Upper lobe of left lung (tissue), 6 donors: ENCODE results near the gene LHFPL2. TPM values are rescaled to one million over a fixed set of nuclear protein-coding genes. Genes with fewer than 3 reads are reported as not detected.

ENCODE experiments used
- ATAC-seq, 2 donors: fragments of 200-7000 bp; cut with Tn5 transposase; one replicate each; pipeline ENCODE4 v1.9.1; 2022; ENCODE audit warnings: mild to moderate bottlenecking in 2 of 2, moderate library complexity in 2 of 2; ENCODE audit not compliant: low FRiP score in 2 of 2
- DNase-seq, 2 donors: peaks; one replicate each; pipeline ENCODE4 v3.0.0-alpha.2; 2019 to 2020
- H3K27ac ChIP-seq, 4 donors: fragments of 200-600 bp; sonication (generic); one replicate each; pipeline ENCODE4 v1.5.1; 2016 to 2019
- H3K27me3 ChIP-seq, 4 donors: fragments of 200-600 bp; sonication (generic); one replicate each; pipeline ENCODE4 v1.5.1; 2017 to 2019
- H3K36me3 ChIP-seq, 4 donors: fragments of 200-600 bp; sonication (generic); one replicate each; pipeline ENCODE4 v1.5.1; 2016 to 2019
- H3K4me1 ChIP-seq, 4 donors: fragments of 200-600 bp; sonication (generic); one replicate each; pipeline ENCODE4 v1.5.1; 2018 to 2019
- H3K4me3 ChIP-seq, 4 donors: fragments of 200-600 bp; sonication (generic); one replicate each; pipeline ENCODE4 v1.5.1; 2017 to 2019; ENCODE audit warnings: mild to moderate bottlenecking in 2 of 4, moderate library complexity in 1 of 4
- H3K9me3 ChIP-seq, 4 donors: fragments of 200-600 bp; sonication (generic); one replicate each; pipeline ENCODE4 v1.5.1; 2018 to 2019
- CTCF ChIP-seq, 6 experiments: fragments of 450-650 bp in 4 of 6; fragments of 200-600 bp in 2 of 6; sonication (generic) in 2 of 6; IDR thresholded peaks; one replicate each; pipeline ENCODE4 v1.5.1; 2016 to 2019; ENCODE audit warnings: antibody characterized with exemption in 6 of 6
- EP300 ChIP-seq, 4 donors: sonication (generic); formaldehyde crosslinking; IDR thresholded peaks; one replicate each; pipeline ENCODE4 v1.5.1; 2017; ENCODE audit warnings: antibody characterized with exemption in 4 of 4, control low read depth in 2 of 4
- POLR2A ChIP-seq, 4 donors: fragments of 450-650 bp; IDR thresholded peaks; one replicate each; pipeline ENCODE4 v1.5.1; 2016 to 2017; ENCODE audit warnings: antibody characterized with exemption in 4 of 4, mild to moderate bottlenecking in 2 of 4
- POLR2AphosphoS5 ChIP-seq, 2 donors: sonication (generic); formaldehyde crosslinking; IDR thresholded peaks; one replicate each; pipeline ENCODE4 v1.5.1; 2017; ENCODE audit warnings: antibody characterized with exemption in 2 of 2
- WGBS, 2 donors: methylation state at CpG; one replicate each; pipeline ENCODE4 v1.1.5; 2017 to 2018; 5-methylcytosine and 5-hydroxymethylcytosine counted together
- total RNA-seq, 6 donors: library from RNA; depleted of rRNA in 4 of 6; stranded (reverse); fragments of >200 nt in 4 of 6; gene quantifications; one replicate each; pipeline versions ENCODE4 v1.1.0 to v1.2.1, GENCODE V29; 2016 to 2021
- donor health status: DM: no; HTN: no; CAD: no; lungs with moderate emphysema.
- donor health status: DM: no; HTN: yes; CAD: no; lungs with severe emphysema.

The LHFPL2 gene
- total RNA-seq, 6 donors from 2014 or later = 17.3 to 69.5 (median 32.9) TPM

GRCh38 chr5:78577071-78577807 lies 71.3 kb downstream of the LHFPL2 start:
- no peaks in the 10 kb centered on the region for H3K36me3 ChIP-seq
- peak overlapping the region in 1 of 4 donors; percentile 11 for H3K27ac ChIP-seq
- TF ChIP-seq EP300 (IDR thresholded peaks at IDR 0.05) (no peak), CTCF (IDR thresholded peaks at IDR 0.05) (no peak), POLR2A (IDR thresholded peaks at IDR 0.05) (no peak)
- no peak for DNase-seq
- WGBS, 2 donors = 75 to 79% methylated on average over 8 of the region's 8 CpGs
- no peak overlapping the region for H3K4me3 ChIP-seq
- peaks cover 2 to 7% (median 5%) of the 10 kb centered on the region in 4 donors for H3K4me1 ChIP-seq
- H3K9me3 ChIP-seq = no peaks in the 10 kb centered on the region
- ATAC-seq = peak in 1 of 2 donors; percentile 67
- H3K27me3 ChIP-seq = no peaks in the 10 kb centered on the region

GRCh38 chr5:78576376-78576775 lies 72.2 kb downstream of the LHFPL2 start:
- TF ChIP-seq CTCF (IDR thresholded peaks at IDR 0.05) (no peak), POLR2A (IDR thresholded peaks at IDR 0.05) (no peak), EP300 (IDR thresholded peaks at IDR 0.05) (no peak), POLR2AphosphoS5 (IDR thresholded peaks at IDR 0.05) (no peak)
- DNase-seq (no peak), ATAC-seq (no peak)
- H3K36me3 ChIP-seq = no peaks in the 10 kb centered on the region
- WGBS, 2 donors = 89 to 91% methylated on average over 3 of the region's 3 CpGs
- H3K27ac ChIP-seq = no peak overlapping the region
- no peaks in the 10 kb centered on the region for H3K9me3 ChIP-seq
- no peak overlapping the region for H3K4me3 ChIP-seq
- H3K4me1 ChIP-seq = peaks cover 2 to 7% (median 5%) of the 10 kb centered on the region in 4 donors
- H3K27me3 ChIP-seq = no peaks in the 10 kb centered on the region

- ATAC-seq (no peak), DNase-seq (no peak)
- Histone ChIP-seq H3K4me1 (peaks cover 2 to 8% (median 5%) of the 10 kb centered on the region in 4 donors), H3K9me3 (no peaks in the 10 kb centered on the region), H3K4me3 (no peak overlapping the region), H3K27me3 (no peaks in the 10 kb centered on the region), H3K27ac (peak overlapping the region in 1 of 4 donors; percentile 11), H3K36me3 (no peaks in the 10 kb centered on the region)
- WGBS, 2 donors = 77 to 86% methylated on average over 7 of the region's 7 CpGs
- no peak for TF ChIP-seq EP300 (IDR thresholded peaks at IDR 0.05)
- no peak for TF ChIP-seq CTCF (IDR thresholded peaks at IDR 0.05)
- TF ChIP-seq POLR2A (IDR thresholded peaks at IDR 0.05) = no peak
- no peak for TF ChIP-seq POLR2AphosphoS5 (IDR thresholded peaks at IDR 0.05)
Observed at GRCh38 chr5:78574731-78575161, 73.8 kb downstream of the LHFPL2 start.

GRCh38 chr5:78574131-78574673 lies 74.4 kb downstream of the LHFPL2 start:
- 44 to 52% methylated on average over 4 of the region's 4 CpGs for WGBS, 2 donors
- H3K27ac ChIP-seq = peak overlapping the region in 2 of 4 donors; percentile 11 to 50
- TF ChIP-seq POLR2AphosphoS5 (IDR thresholded peaks at IDR 0.05) (no peak), POLR2A (IDR thresholded peaks at IDR 0.05) (peak in 1 of 4 donors; percentile 16), EP300 (IDR thresholded peaks at IDR 0.05) (no peak), CTCF (IDR thresholded peaks at IDR 0.05) (no peak)
- peaks cover 2 to 14% (median 8%) of the 10 kb centered on the region in 4 donors for H3K4me1 ChIP-seq
- no peaks in the 10 kb centered on the region for H3K9me3 ChIP-seq
- H3K4me3 ChIP-seq = no peak overlapping the region
- peak; percentile 45 to 58 for ATAC-seq
- DNase-seq = peak in 1 of 2 donors; percentile 26
- H3K27me3 ChIP-seq = no peaks in the 10 kb centered on the region
- no peaks in the 10 kb centered on the region for H3K36me3 ChIP-seq
